Heart right ventricle (tissue), 16 donors: Measurements from ENCODE around the gene CADPS2. TPM values are rescaled to one million over a fixed set of nuclear protein-coding genes. Genes with fewer than 3 reads are reported as not detected.

Experiments
- ATAC-seq, 8 donors: fragments of 200-7000 bp; cut with Tn5 transposase; one replicate each; pipeline ENCODE4 v1.9.1; 2020; ENCODE audit warnings: mild to moderate bottlenecking in 8 of 8, moderate library complexity in 8 of 8, moderate number of reproducible peaks in 1 of 8
- DNase-seq, 2 donors: peaks; one replicate each; pipeline ENCODE4 v3.0.0-alpha.2; 2020
- H3K27ac ChIP-seq, 10 donors: fragments of 200-600 bp; sonication (generic) in 2 of 10; one replicate each; pipeline versions ENCODE4 v1.5.0 to v1.8.0; 2020 to 2022; ENCODE audit warnings: mild to moderate bottlenecking in 3 of 10
- H3K27me3 ChIP-seq, 7 donors: fragments of 200-600 bp; one replicate each; pipeline ENCODE4 v1.8.0; 2021 to 2022; ENCODE audit warnings: mild to moderate bottlenecking in 2 of 7
- H3K36me3 ChIP-seq, 9 donors: fragments of 200-600 bp; sonication (generic) in 1 of 9; one replicate each; pipeline versions ENCODE4 v1.5.0 to v1.8.0; 2020 to 2022; ENCODE audit warnings: mild to moderate bottlenecking in 2 of 9
- H3K4me1 ChIP-seq, 9 donors: fragments of 200-600 bp; sonication (generic) in 1 of 9; one replicate each; pipeline versions ENCODE4 v1.5.0 to v1.8.0; 2020 to 2022; ENCODE audit warnings: mild to moderate bottlenecking in 4 of 9
- H3K4me3 ChIP-seq, 10 donors: fragments of 200-600 bp; sonication (generic) in 2 of 10; one replicate each; pipeline versions ENCODE4 v1.5.0 to v1.8.0; 2020 to 2022; ENCODE audit warnings: mild to moderate bottlenecking in 7 of 10, moderate library complexity in 2 of 10
- H3K9me3 ChIP-seq, 11 donors: fragments of 200-600 bp in 10 of 11; sonication (generic) in 2 of 11; one replicate each; pipeline versions ENCODE4 v1.5.0 to v1.8.0; 2013 to 2022; ENCODE audit warnings: mild to moderate bottlenecking in 2 of 11, control low read depth in 1 of 11, moderate library complexity in 1 of 11
- WGBS, 2 donors: extraction: QIAGEN DNeasy Blood & Tissue Kit; methylation state at CpG; one replicate each; pipeline ENCODE4 v1.1.7; 2013; ENCODE audit warnings: inconsistent platforms in 1 of 2; 5-methylcytosine and 5-hydroxymethylcytosine counted together
- intact Hi-C, 10 donors: fragments of 100-400 bp; cut with DNase I; formaldehyde crosslinking; loops; one replicate each; pipeline versions ENCODE4 v1.11.1 to v1.14.2; 2022
- polyA plus RNA-seq, 2 donors: library from polyadenylated mRNA; stranded (reverse); fragments of 200-250 nt; gene quantifications; one replicate each; pipeline ENCODE4 v1.2.3, GENCODE V29; 2013
- total RNA-seq, 10 donors: library from RNA; stranded (reverse); fragmentation: NEBNext Ultra II Directional in 3 of 10; extraction: Animal tissue kit (Norgen Biotek cat#: 25700) in 3 of 10; gene quantifications; one replicate each; pipeline versions ENCODE4 v1.2.1 to v1.2.4, GENCODE V29; 2021 to 2023
- TF ChIP-seq, protein P1 (sequence below), 9 donors: fragments of 200-600 bp; sonication (generic) in 2 of 9; IDR thresholded peaks; one replicate each; pipeline versions ENCODE4 v1.5.0 to v1.8.0; 2021 to 2022; ENCODE audit warnings: antibody characterized with exemption in 9 of 9, mild to moderate bottlenecking in 5 of 9, moderate library complexity in 1 of 9
- donor health status: Arrhythmogenic right ventricular cardiomyopathy.
- donor health status: ischemic (EF 13 %, LVEDD 7.1; RV severe dilation, severe dysfunction).
- donor health status: healthy with polysubstance abuse.
- donor health status: DM: no; HTN: yes; CAD: no.
- donor health status: DM: no; HTN: no; CAD: no.
- donor health status: ischemic (EF 25% LVEDD 6.9; RV normal size, moderate dysfunction).
- donor health status: ischemic (EF 25% LVEDD 5.7; RV mildly dilated, moderate dysfunction).
- donor health status: healthy.
- donor health status: DM: yes; HTN: yes; CAD: no.
- donor health status: Ischemic cardiomyopathy.
- donor health status: ischemic (EF 35%, LVEDD 5.7; RV mildly dilated, moderate dysfunction).
- donor health status: nonischemic (EF 11% LVEDD 7.7; RV severe dilation, severe dysfunction).
- donor health status: DM: yes; HTN: yes; CAD: no.
- donor health status: PGD.
- donor health status: ischemic (EF 29% LVEDD 5.4; RV normal size, mild dysfunction).
- donor health status: nonischemic (EF 23%, LVEDD 6.1; RV moderate dilation, normal function).

The CADPS2 gene
- total and polyA plus RNA-seq, 12 donors, result 3.6 to 25.7 (median 6.6) TPM

- TF ChIP-seq, protein P1, sequence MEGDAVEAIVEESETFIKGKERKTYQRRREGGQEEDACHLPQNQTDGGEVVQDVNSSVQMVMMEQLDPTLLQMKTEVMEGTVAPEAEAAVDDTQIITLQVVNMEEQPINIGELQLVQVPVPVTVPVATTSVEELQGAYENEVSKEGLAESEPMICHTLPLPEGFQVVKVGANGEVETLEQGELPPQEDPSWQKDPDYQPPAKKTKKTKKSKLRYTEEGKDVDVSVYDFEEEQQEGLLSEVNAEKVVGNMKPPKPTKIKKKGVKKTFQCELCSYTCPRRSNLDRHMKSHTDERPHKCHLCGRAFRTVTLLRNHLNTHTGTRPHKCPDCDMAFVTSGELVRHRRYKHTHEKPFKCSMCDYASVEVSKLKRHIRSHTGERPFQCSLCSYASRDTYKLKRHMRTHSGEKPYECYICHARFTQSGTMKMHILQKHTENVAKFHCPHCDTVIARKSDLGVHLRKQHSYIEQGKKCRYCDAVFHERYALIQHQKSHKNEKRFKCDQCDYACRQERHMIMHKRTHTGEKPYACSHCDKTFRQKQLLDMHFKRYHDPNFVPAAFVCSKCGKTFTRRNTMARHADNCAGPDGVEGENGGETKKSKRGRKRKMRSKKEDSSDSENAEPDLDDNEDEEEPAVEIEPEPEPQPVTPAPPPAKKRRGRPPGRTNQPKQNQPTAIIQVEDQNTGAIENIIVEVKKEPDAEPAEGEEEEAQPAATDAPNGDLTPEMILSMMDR (IDR thresholded peaks at IDR 0.05), result peak in 7 of 9 donors; percentile 32 to 54 (median 39)
- WGBS, 2 donors, result 42 to 46% methylated on average over 9 of the region's 9 CpGs
- no peak for ATAC-seq
- Histone ChIP-seq H3K9me3 (no peaks in the 10 kb centered on the region), H3K36me3 (no peaks in the 10 kb centered on the region), H3K4me3 (no peak overlapping the region), H3K27me3 (no peaks in the 10 kb centered on the region), H3K27ac (no peak overlapping the region), H3K4me1 (no peaks in the 10 kb centered on the region)
- intact Hi-C loops, result loop anchor here in 3 of 10 donors (5.0 to 10.0 kb wide), 2 partner anchors 308 to 315 kb away; no protein-coding TSS in a partner anchor
- no peak for DNase-seq
Measured at GRCh38 chr7:122532406-122533269, 353.6 kb downstream of the CADPS2 start.

DNA sequence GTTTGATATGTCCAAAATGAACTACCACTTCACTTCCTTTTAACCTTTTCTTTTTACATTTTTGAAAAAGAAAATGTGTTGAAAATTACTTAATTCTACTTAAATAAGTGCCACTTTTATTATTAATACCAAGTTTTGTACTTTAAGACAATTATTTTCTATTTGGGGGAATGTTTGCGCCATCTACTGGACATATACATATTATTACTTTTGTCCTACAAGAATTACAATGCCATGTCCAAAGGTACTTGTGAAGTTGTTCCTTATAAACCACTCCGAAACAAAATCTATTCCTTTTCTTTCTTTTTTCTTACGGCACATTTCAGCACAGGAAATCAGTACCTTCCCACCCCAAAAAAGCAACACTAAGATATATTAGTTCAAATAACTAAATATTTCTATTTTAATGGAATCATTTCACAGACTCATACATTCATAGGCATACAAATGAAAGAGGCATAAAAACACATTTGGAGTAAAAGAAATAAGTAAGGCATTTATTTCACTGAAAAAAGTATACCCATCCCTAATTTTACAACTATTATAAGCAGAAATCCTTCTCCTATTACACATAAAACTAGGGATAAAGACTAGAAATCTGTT lies 357.3 kb downstream of the CADPS2 start:
- intact Hi-C loops, result loop anchor here in 8 of 10 donors (2.0 to 10.0 kb wide), 5 partner anchors 304 to 437 kb away; no protein-coding TSS in a partner anchor
- Histone ChIP-seq H3K4me3 (no peak overlapping the region), H3K9me3 (no peaks in the 10 kb centered on the region), H3K27me3 (no peaks in the 10 kb centered on the region), H3K27ac (no peak overlapping the region), H3K36me3 (no peaks in the 10 kb centered on the region), H3K4me1 (no peaks in the 10 kb centered on the region)
- ATAC-seq, result no peak
- TF ChIP-seq, protein P1 (IDR thresholded peaks at IDR 0.05), result peak; percentile 50 to 78 (median 63)
- no peak for DNase-seq
- WGBS, 2 donors, result 25 to 27% methylated on average over 3 of the region's 3 CpGs

DNA sequence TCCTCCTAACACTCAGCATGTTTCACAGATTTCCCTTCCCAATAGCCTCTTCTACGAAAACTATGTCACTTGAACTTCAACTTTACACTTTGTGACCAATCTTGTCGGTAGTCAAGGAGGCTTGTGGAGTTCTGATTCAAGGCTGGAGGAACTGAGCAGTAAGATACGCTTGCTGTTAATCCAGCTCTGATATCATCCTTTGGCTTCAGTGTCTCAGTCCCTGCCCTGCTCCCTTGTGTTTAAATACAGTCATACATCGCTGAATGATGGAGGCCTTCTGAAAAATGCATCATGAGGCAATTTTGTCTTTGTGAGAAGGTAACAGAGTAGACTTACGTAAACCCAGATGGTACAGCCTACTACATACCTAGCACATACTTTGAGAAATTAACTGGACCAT lies 360.9 kb downstream of the CADPS2 start:
- peaks cover 0 to 2% (median 0%) of the 10 kb centered on the region in 11 donors for H3K9me3 ChIP-seq
- WGBS, 2 donors, result 86 to 89% methylated on average over 5 of the region's 5 CpGs
- H3K27me3 ChIP-seq, result no peaks in the 10 kb centered on the region
- H3K4me3 ChIP-seq, result no peak overlapping the region
- no peak overlapping the region for H3K27ac ChIP-seq
- intact Hi-C loops, result loop anchor here in 7 of 10 donors (5.0 to 10.0 kb wide), 4 partner anchors 301 to 433 kb away; no protein-coding TSS in a partner anchor
- ATAC-seq (no peak), DNase-seq (no peak)
- TF ChIP-seq, protein P1 (IDR thresholded peaks at IDR 0.05), result no peak
- H3K4me1 ChIP-seq, result no peaks in the 10 kb centered on the region
- H3K36me3 ChIP-seq, result no peaks in the 10 kb centered on the region

- H3K4me1 ChIP-seq, result no peaks in the 10 kb centered on the region
- DNase-seq, result no peak
- no peak for ATAC-seq
- intact Hi-C loops, result loop anchor here in 4 of 10 donors (10.0 kb wide), 2 partner anchors 297 to 427 kb away; no protein-coding TSS in a partner anchor
- no peaks in the 10 kb centered on the region for H3K36me3 ChIP-seq
- H3K9me3 ChIP-seq, result peaks cover 0 to 2% (median 0%) of the 10 kb centered on the region in 11 donors
- TF ChIP-seq, protein P1 (IDR thresholded peaks at IDR 0.05), result no peak
- no peak overlapping the region for H3K4me3 ChIP-seq
- no peaks in the 10 kb centered on the region for H3K27me3 ChIP-seq
- H3K27ac ChIP-seq, result no peak overlapping the region
Measured at GRCh38 chr7:122521767-122522166, 364.5 kb downstream of the CADPS2 start.
